GM10266 (cell line): Measurements from ENCODE around the gene MGAT5.
A peak's percentile ranks its signal among the peaks of the same experiment; 100 is the strongest.

Experiments used
- DNase-seq: peaks from one replicate; pipeline ENCODE4 v3.0.0; 2012; ENCODE audit errors: extremely low spot score
- CTCF ChIP-seq: IDR thresholded peaks from 2 replicates; pipeline ENCODE4 v1.5.1; 2012; ENCODE audit warnings: mild to moderate bottlenecking, low read depth; ENCODE audit not compliant: control insufficient read depth, insufficient read depth; ENCODE audit errors: missing control alignments

MGAT5 gene

GRCh38 chr2:134381141-134381540, 127.3 kb downstream of the MGAT5 start:
- no peak for DNase-seq

GRCh38 chr2:134384131-134384530, 130.3 kb downstream of the MGAT5 start:
- DNase-seq: no peak
- TF ChIP-seq CTCF: no peak

More at GRCh38 chr2:134381141-134381540, 127.3 kb downstream of the MGAT5 start:
- no peak for TF ChIP-seq CTCF

GRCh38 chr2:134385195-134385594, 131.3 kb downstream of the MGAT5 start:
- no peak for TF ChIP-seq CTCF
- DNase-seq: no peak

GRCh38 chr2:134386310-134386709, 132.4 kb downstream of the MGAT5 start:
- no peak for DNase-seq
- no peak for TF ChIP-seq CTCF

GRCh38 chr2:134389381-134389780, 135.5 kb downstream of the MGAT5 start:
- TF ChIP-seq CTCF: no peak

GRCh38 chr2:134391751-134392160, 137.9 kb downstream of the MGAT5 start:
- DNase-seq: peak; percentile 43
- no peak for TF ChIP-seq CTCF

More at GRCh38 chr2:134389381-134389780, 135.5 kb downstream of the MGAT5 start:
- no peak for DNase-seq

GRCh38 chr2:134392442-134393074, 138.7 kb downstream of the MGAT5 start:
- TF ChIP-seq CTCF: no peak
- no peak for DNase-seq
